H9 (cell line): ENCODE measurements around the gene MUC5AC. TPM values are rescaled to one million over a fixed set of nuclear protein-coding genes. Genes with fewer than 3 reads are reported as not detected.
A peak's percentile ranks its signal among the peaks of the same experiment; 100 is the strongest.
"Not testable (repeated sequence)": the region's sequence is repeated elsewhere in the genome, so short reads cannot be mapped to it uniquely, and the experiment has no call there.

Experiments
- DNase-seq: peaks from one replicate; pipeline ENCODE4 v3.0.0-alpha.2; 2017
- H2AFZ ChIP-seq: one replicate; pipeline ENCODE4 v1.6.1; 2013; ENCODE audit warnings: mild to moderate bottlenecking, low read length, control low read depth, moderate library complexity
- H2AK5ac ChIP-seq: 2 replicates; pipeline ENCODE4 v1.6.1; 2013; ENCODE audit warnings: low read length, control low read depth, mixed read lengths; ENCODE audit not compliant: insufficient read length
- H2BK120ac ChIP-seq: one replicate; pipeline ENCODE4 v1.6.1; 2013; ENCODE audit warnings: low read depth, mild to moderate bottlenecking, low read length, control low read depth, inconsistent platforms; ENCODE audit not compliant: poor library complexity, severe bottlenecking
- H2BK12ac ChIP-seq: 2 replicates; pipeline ENCODE4 v1.6.1; 2013; ENCODE audit warnings: low read length, control low read depth, mixed read lengths, low read depth; ENCODE audit not compliant: insufficient read length
- H2BK15ac ChIP-seq: 2 replicates; pipeline ENCODE4 v1.6.1; 2013; ENCODE audit warnings: low read depth, low read length, control low read depth
- H2BK20ac ChIP-seq: one replicate; pipeline ENCODE4 v1.6.1; 2013; ENCODE audit warnings: low read depth, mild to moderate bottlenecking, low read length, control low read depth, inconsistent platforms; ENCODE audit not compliant: poor library complexity, severe bottlenecking
- H2BK5ac ChIP-seq: 2 replicates; pipeline ENCODE4 v1.6.1; 2013; ENCODE audit warnings: low read length, control low read depth, mixed read lengths; ENCODE audit not compliant: insufficient read length
- H3K14ac ChIP-seq: 2 replicates; pipeline ENCODE4 v1.6.1; 2013; ENCODE audit warnings: low read length, control low read depth; ENCODE audit not compliant: insufficient read depth
- H3K18ac ChIP-seq: 2 replicates; pipeline ENCODE4 v1.6.1; 2013; ENCODE audit warnings: low read depth, mild to moderate bottlenecking, mixed read lengths, low read length, control low read depth; ENCODE audit not compliant: insufficient read length
- H3K23ac ChIP-seq: 2 replicates; pipeline ENCODE4 v1.6.1; 2013; ENCODE audit warnings: low read length, control low read depth, mixed read lengths, low read depth; ENCODE audit not compliant: insufficient read length
- H3K23me2 ChIP-seq: 2 replicates; pipeline ENCODE4 v1.6.1; 2013; ENCODE audit warnings: low read depth, mild to moderate bottlenecking, mixed read lengths, low read length, control low read depth; ENCODE audit not compliant: insufficient read length, poor library complexity, severe bottlenecking
- H3K27ac ChIP-seq: 2 replicates; pipeline ENCODE4 v1.5.1; 2013; ENCODE audit warnings: low read length, control low read depth, mixed read lengths, low read depth; ENCODE audit not compliant: insufficient read length
- H3K27me3 ChIP-seq: 2 replicates; pipeline ENCODE4 v1.6.1; 2013; ENCODE audit warnings: low read length, control low read depth, inconsistent platforms; ENCODE audit not compliant: insufficient read depth
- H3K4ac ChIP-seq: 2 replicates; pipeline ENCODE4 v1.6.1; 2013; ENCODE audit warnings: low read depth, mild to moderate bottlenecking, control low read depth, inconsistent platforms, low read length, moderate library complexity
- H3K4me1 ChIP-seq: 2 replicates; pipeline ENCODE4 v1.6.1; 2013; ENCODE audit warnings: low read length, control low read depth, inconsistent platforms; ENCODE audit not compliant: insufficient read depth
- H3K4me2 ChIP-seq: 2 replicates; pipeline ENCODE4 v1.6.1; 2013; ENCODE audit warnings: low read length, control low read depth, mixed read lengths; ENCODE audit not compliant: insufficient read length, insufficient read depth
- H3K56ac ChIP-seq: 2 replicates; pipeline ENCODE4 v1.6.1; 2013; ENCODE audit warnings: low read depth, mild to moderate bottlenecking, mixed read lengths, low read length, control low read depth; ENCODE audit not compliant: insufficient read length
- H3K79me1 ChIP-seq: 2 replicates; pipeline ENCODE4 v1.6.1; 2013; ENCODE audit warnings: low read depth, mild to moderate bottlenecking, moderate library complexity, low read length, control low read depth, inconsistent platforms; ENCODE audit not compliant: insufficient read depth, poor library complexity, severe bottlenecking
- H3K79me2 ChIP-seq: 2 replicates; pipeline ENCODE4 v1.6.1; 2013; ENCODE audit warnings: low read length, control low read depth, inconsistent platforms; ENCODE audit not compliant: insufficient read depth
- H3K9ac ChIP-seq: 2 replicates; pipeline ENCODE4 v1.6.1; 2013; ENCODE audit warnings: low read length, control low read depth, mixed read lengths; ENCODE audit not compliant: insufficient read length; ENCODE audit errors: extremely low read depth
- H3K9me3 ChIP-seq: one replicate; pipeline ENCODE4 v1.6.1; 2013; ENCODE audit warnings: low read depth, low read length, inconsistent platforms; ENCODE audit not compliant: control insufficient read depth
- H3T11ph ChIP-seq: one replicate; pipeline ENCODE4 v1.6.1; 2013; ENCODE audit warnings: mild to moderate bottlenecking, low read length, control low read depth, inconsistent platforms
- H4K20me1 ChIP-seq: one replicate; pipeline ENCODE4 v1.6.1; 2013; ENCODE audit not compliant: control insufficient read depth, insufficient read length, insufficient read depth
- H4K5ac ChIP-seq: 2 replicates; pipeline ENCODE4 v1.6.1; 2013; ENCODE audit warnings: low read depth, mild to moderate bottlenecking, mixed read lengths, low read length, control low read depth; ENCODE audit not compliant: insufficient read length
- H4K8ac ChIP-seq: replicated peaks from 2 replicates; pipeline ENCODE4 v1.6.1; 2013; ENCODE audit warnings: low read length, control low read depth, mixed read lengths, low read depth; ENCODE audit not compliant: insufficient read length
- H4K91ac ChIP-seq: 2 replicates; pipeline ENCODE4 v1.6.1; 2013; ENCODE audit warnings: low read depth, mild to moderate bottlenecking, moderate library complexity, mixed read lengths, low read length, control low read depth; ENCODE audit not compliant: insufficient read length
- H3K27ac Mint-ChIP-seq, 3 experiments: 2 replicates in 2 of 3; 3 replicates in 1 of 3; pipeline ENCODE4 v1.8.0; 2020 to 2021; ENCODE audit warnings: mixed read lengths in 3 of 3, mild to moderate bottlenecking in 1 of 3, moderate library complexity in 1 of 3
- H3K27me3 Mint-ChIP-seq: 2 replicates; pipeline ENCODE4 v1.8.0; 2021; ENCODE audit warnings: low read depth, mild to moderate bottlenecking, moderate library complexity, mixed read lengths
- H3K36me3 Mint-ChIP-seq, 3 experiments: 2 replicates in 2 of 3; 3 replicates in 1 of 3; pipeline ENCODE4 v1.8.0; 2020 to 2021; ENCODE audit warnings: low read depth in 3 of 3, mixed read lengths in 3 of 3; ENCODE audit not compliant: insufficient read depth in 1 of 3
- H3K4me1 Mint-ChIP-seq, 2 experiments: 2 replicates each; pipeline ENCODE4 v1.8.0; 2020; ENCODE audit warnings: mixed read lengths in 2 of 2
- H3K4me3 Mint-ChIP-seq, 2 experiments: 2 replicates in 1 of 2; 3 replicates in 1 of 2; pipeline ENCODE4 v1.8.0; 2020 to 2021; ENCODE audit warnings: mild to moderate bottlenecking in 2 of 2, mixed read lengths in 2 of 2, moderate library complexity in 1 of 2
- H3K9me3 Mint-ChIP-seq, 2 experiments: 2 replicates in 1 of 2; 3 replicates in 1 of 2; pipeline ENCODE4 v1.8.0; 2020; ENCODE audit warnings: mild to moderate bottlenecking in 2 of 2, mixed read lengths in 2 of 2, moderate library complexity in 1 of 2
- CTCF ChIP-seq: fragments of 200-600 bp; sonication (generic); conservative IDR thresholded peaks from 3 replicates; pipeline ENCODE4 v1.8.0; 2021; ENCODE audit warnings: antibody characterized with exemption, mild to moderate bottlenecking
- WGBS: extraction: QIAGEN DNeasy Blood & Tissue Kit; methylation state at CpG from one replicate; pipeline ENCODE4 v1.1.7; 2013; ENCODE audit warnings: missing lambda C conversion rate, low lambda C conversion rate, mixed read lengths; ENCODE audit not compliant: insufficient read length; ENCODE audit errors: extremely low coverage; 5-methylcytosine and 5-hydroxymethylcytosine counted together
- total RNA-seq: library from RNA; stranded (reverse); gene quantifications from 2 replicates; pipeline ENCODE4 v1.2.1, GENCODE V29; 2021

The MUC5AC gene
- total RNA-seq, 1 experiment from 2014 or later = not detected

DNA sequence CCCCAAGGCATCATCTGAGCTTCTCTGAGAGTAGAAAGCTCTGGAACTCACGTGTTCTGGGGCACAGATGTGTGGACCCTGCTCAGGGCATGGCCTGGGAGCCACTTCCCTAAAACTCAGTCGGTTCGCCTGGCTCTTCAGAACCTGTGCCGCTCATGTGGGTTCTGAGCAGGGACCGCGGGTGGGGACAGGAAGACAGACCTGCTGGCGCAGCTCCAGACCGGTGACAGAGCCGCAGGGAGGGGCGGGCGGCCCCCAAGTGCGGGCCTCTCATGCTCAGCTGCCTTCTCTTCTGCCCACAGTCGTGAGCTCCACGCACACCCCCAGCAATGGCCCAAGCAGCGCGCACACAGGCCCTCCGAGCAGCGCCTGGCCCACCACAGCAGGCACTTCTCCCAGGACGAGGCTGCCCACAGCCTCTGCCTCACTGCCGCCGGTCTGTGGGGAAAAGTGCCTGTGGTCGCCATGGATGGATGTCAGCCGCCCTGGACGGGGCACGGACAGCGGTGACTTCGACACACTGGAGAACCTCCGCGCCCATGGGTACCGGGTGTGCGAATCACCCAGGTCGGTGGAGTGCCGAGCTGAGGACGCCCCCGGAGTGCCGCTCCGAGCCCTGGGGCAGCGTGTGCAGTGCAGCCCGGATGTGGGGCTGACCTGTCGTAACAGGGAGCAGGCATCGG lies 24.2 kb downstream of the MUC5AC start:
- no peaks in the 10 kb centered on the region; the same call in 1 of the 2 replicates for H3K79me2 ChIP-seq
- no peak overlapping the region for H3K56ac ChIP-seq
- H2BK5ac ChIP-seq = no peak overlapping the region
- Mint-ChIP-seq H3K27me3 (peaks cover 4% of the 10 kb centered on the region), H3K9me3 (peaks cover 4 to 33% of the 10 kb centered on the region in 2 experiments), H3K36me3 (no peaks in the 10 kb centered on the region), H3K4me1 (no peaks in the 10 kb centered on the region), H3K27ac (peak overlapping the region in 1 of 3 experiments; percentile 70; a peak in 1 of 7 replicates), H3K4me3 (no peak overlapping the region; a peak in 1 of 5 replicates)
- H2AK5ac ChIP-seq = no peak overlapping the region
- no peak overlapping the region for H2BK15ac ChIP-seq
- H3K18ac ChIP-seq = no peak overlapping the region
- no peak overlapping the region for H2AFZ ChIP-seq
- no peak overlapping the region for H3K4ac ChIP-seq
- no peaks in the 10 kb centered on the region for H3K9me3 ChIP-seq
- H4K20me1 ChIP-seq = no peaks in the 10 kb centered on the region
- WGBS = no CpG with 5 or more reads among the region's 41 CpGs
- H3K9ac ChIP-seq = no peak overlapping the region
- no peaks in the 10 kb centered on the region for H3K4me1 ChIP-seq
- H3K27me3 ChIP-seq = no peaks in the 10 kb centered on the region
- no peak overlapping the region for H2BK12ac ChIP-seq
- no peak overlapping the region for H2BK120ac ChIP-seq
- no peak overlapping the region for H2BK20ac ChIP-seq
- no peak overlapping the region for H3K23ac ChIP-seq
- H3K14ac ChIP-seq = no peak overlapping the region
- H3K79me1 ChIP-seq = no peaks in the 10 kb centered on the region
- no peak overlapping the region for H4K5ac ChIP-seq
- no peak overlapping the region for H3K4me2 ChIP-seq
- DNase-seq = no peak
- H3T11ph ChIP-seq = no peak overlapping the region
- H3K23me2 ChIP-seq = no peaks in the 10 kb centered on the region
- no peak overlapping the region for H4K8ac ChIP-seq
- no peak overlapping the region for H3K27ac ChIP-seq
- no peak overlapping the region for H4K91ac ChIP-seq
- TF ChIP-seq CTCF = no peak

GRCh38 chr11:1184139-1184538 lies 26.4 kb downstream of the MUC5AC start:
- H3K27ac ChIP-seq, H3K79me1 ChIP-seq, H3K4me3 Mint-ChIP-seq, DNase-seq, H3T11ph ChIP-seq, H2BK15ac ChIP-seq, H2AK5ac ChIP-seq, H3K27me3 Mint-ChIP-seq, H3K9me3 ChIP-seq, H2BK5ac ChIP-seq, H3K9ac ChIP-seq, H2AFZ ChIP-seq, H3K4me1 Mint-ChIP-seq, H4K20me1 ChIP-seq, H2BK120ac ChIP-seq, H2BK20ac ChIP-seq, H3K27ac Mint-ChIP-seq, H3K14ac ChIP-seq, H4K91ac ChIP-seq, H3K79me2 ChIP-seq, H3K4me2 ChIP-seq, H3K23me2 ChIP-seq, H3K23ac ChIP-seq, H3K4me1 ChIP-seq, H3K18ac ChIP-seq, H4K8ac ChIP-seq, H2BK12ac ChIP-seq, H3K36me3 Mint-ChIP-seq, H3K27me3 ChIP-seq, H3K56ac ChIP-seq, H3K4ac ChIP-seq, H4K5ac ChIP-seq: not testable (repeated sequence)
- H3K9me3 Mint-ChIP-seq = peaks cover 4 to 28% of the 10 kb centered on the region in 2 experiments
- WGBS = no CpG with 5 or more reads among the region's 22 CpGs
